DOHH2 (cell line): Measurements from ENCODE around the gene WASL.

Experiments
- EZH2phosphoT487 ChIP-seq: fragments of 200-600 bp; sonication (generic); IDR thresholded peaks from 2 replicates; pipeline ENCODE4 v1.6.1; 2017; ENCODE audit warnings: borderline replicate concordance, mild to moderate bottlenecking, antibody characterized with exemption, low read length, moderate library complexity, mixed read lengths
- TF ChIP-seq, protein P1 (sequence below): fragments of 200-600 bp; sonication (generic); IDR thresholded peaks from one replicate; pipeline ENCODE4 v1.5.1; 2014; ENCODE audit warnings: antibody characterized with exemption, mild to moderate bottlenecking, low read depth, low read length; ENCODE audit not compliant: poor library complexity, severe bottlenecking

DNA sequence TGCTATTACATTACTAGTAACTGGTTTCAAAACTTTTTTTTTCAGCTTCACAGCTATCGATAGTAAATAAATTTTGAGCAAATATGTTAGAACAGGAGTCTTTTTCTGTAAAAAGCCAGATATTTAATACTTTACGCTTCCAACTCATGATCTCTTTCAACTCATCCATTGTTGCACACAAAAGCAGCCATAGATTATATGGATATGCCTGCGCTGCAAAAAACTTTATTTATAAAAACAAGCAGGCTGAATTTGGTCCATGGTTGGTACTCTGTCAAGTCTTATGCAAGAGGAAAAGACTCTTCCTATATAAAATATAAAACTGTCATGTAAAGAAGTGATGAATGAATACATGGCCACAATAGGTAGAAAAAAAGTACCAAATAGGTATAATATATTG, 31.1 kb downstream of the WASL start:
- TF ChIP-seq, protein P1, sequence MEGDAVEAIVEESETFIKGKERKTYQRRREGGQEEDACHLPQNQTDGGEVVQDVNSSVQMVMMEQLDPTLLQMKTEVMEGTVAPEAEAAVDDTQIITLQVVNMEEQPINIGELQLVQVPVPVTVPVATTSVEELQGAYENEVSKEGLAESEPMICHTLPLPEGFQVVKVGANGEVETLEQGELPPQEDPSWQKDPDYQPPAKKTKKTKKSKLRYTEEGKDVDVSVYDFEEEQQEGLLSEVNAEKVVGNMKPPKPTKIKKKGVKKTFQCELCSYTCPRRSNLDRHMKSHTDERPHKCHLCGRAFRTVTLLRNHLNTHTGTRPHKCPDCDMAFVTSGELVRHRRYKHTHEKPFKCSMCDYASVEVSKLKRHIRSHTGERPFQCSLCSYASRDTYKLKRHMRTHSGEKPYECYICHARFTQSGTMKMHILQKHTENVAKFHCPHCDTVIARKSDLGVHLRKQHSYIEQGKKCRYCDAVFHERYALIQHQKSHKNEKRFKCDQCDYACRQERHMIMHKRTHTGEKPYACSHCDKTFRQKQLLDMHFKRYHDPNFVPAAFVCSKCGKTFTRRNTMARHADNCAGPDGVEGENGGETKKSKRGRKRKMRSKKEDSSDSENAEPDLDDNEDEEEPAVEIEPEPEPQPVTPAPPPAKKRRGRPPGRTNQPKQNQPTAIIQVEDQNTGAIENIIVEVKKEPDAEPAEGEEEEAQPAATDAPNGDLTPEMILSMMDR: no peak
- no peak for TF ChIP-seq EZH2phosphoT487
